ENCODE data around the gene AREG.

The AREG gene

DNA sequence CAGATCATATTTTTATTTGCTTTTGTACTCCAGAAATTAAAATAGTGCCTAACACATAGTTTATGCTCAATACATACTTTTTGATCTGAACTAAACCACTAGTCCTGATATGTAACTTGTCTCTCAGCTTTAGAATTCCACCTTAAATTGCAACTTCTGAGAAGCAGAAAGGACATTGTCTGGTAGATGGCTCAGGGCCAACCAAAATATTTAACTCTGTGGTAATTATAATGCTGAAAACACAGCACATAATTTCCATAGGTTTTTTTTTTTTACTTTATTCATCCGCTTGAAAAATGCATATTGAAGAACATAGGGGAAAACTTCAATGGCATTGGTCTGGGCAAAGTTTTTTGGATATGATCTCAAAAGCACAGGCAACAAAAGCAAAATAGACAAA, 59.3 kb downstream of the AREG start:
- Histone ChIP-seq H3K36me3 (ENCODE audit: control insufficient read depth, insufficient read depth, low read length) (no peaks in the 10 kb centered on the region), H3K9me3 (ENCODE audit: control insufficient read depth, low read length) (no peaks in the 10 kb centered on the region), H3K4me1 (ENCODE audit: control insufficient read depth, insufficient read depth, low read length, poor library complexity, severe bottlenecking) (no peaks in the 10 kb centered on the region), H3K27ac (ENCODE audit: insufficient read depth, low read length, poor library complexity, severe bottlenecking) (no peak overlapping the region), H3K27me3 (replicated peaks; ENCODE audit: control insufficient read depth, insufficient read depth, low read length, poor library complexity, severe bottlenecking) (no peaks in the 10 kb centered on the region), H3K4me3 (ENCODE audit: insufficient read depth, low read depth, low read length, poor library complexity, severe bottlenecking) (no peak overlapping the region)
- no peak for DNase-seq

Measured in effector memory CD4-positive, alpha-beta T cell (primary cell).